ENCODE results near the gene FOXP4. TPM values are rescaled to one million over a fixed set of nuclear protein-coding genes. Genes with fewer than 3 reads are reported as not detected.

The FOXP4 gene
- total RNA-seq, 2 donors from 2014 or later: 8.6 to 10.5 TPM

- DNase-seq (no peak), ATAC-seq (no peak)
- TF ChIP-seq POLR2A (IDR thresholded peaks at IDR 0.05) (no peak), CTCF (IDR thresholded peaks at IDR 0.05) (no peak)
- H3K27me3 ChIP-seq: no peaks in the 10 kb centered on the region
- no peak overlapping the region for H3K4me3 ChIP-seq
- H3K27ac ChIP-seq: no peak overlapping the region
- H3K36me3 ChIP-seq (replicated peaks in 1 of 2; ENCODE audit: insufficient read depth in 1 of 2, low read depth in 2 of 2): no peaks in the 10 kb centered on the region
- no peaks in the 10 kb centered on the region for H3K9me3 ChIP-seq
- 84 to 92% methylated on average over 7 of the region's 7 CpGs for WGBS, 2 donors
- intact Hi-C loops (cut with DNase I): no loop called here
- H3K4me1 ChIP-seq: no peaks in the 10 kb centered on the region
Observed at GRCh38 chr6:41511443-41512060, 34.6 kb upstream of the FOXP4 start.

DNA sequence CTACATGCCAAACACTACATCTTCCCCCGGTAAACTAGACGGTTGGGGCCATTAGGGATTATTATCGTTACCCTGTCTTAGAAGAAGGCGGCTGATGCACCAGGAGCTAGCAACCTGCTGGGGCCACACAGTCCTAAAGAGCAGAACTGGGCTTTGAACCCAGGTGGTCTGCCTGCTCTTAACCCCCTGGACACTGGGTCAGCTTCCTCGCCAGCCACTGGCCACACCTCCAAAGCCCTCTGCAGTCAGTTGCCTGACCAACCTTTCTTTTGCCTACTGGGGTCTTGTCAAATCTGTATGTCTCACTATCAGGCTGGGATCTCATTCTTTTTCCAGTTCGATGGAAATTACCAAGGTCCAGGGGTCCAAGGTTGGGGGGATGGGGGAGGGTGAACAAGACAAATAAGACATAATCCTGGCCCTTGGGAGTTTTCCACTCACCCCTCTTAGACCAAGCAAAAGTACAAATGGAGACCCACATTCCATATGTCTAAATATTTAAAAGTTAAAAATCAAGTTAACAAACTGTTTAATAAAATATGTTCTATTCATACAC is 34.0 kb upstream of the FOXP4 start:
- Histone ChIP-seq H3K27me3 (no peaks in the 10 kb centered on the region), H3K27ac (no peak overlapping the region), H3K4me3 (no peak overlapping the region), H3K36me3 (replicated peaks in 1 of 2; ENCODE audit: insufficient read depth in 1 of 2, low read depth in 2 of 2) (no peaks in the 10 kb centered on the region), H3K9me3 (no peaks in the 10 kb centered on the region), H3K4me1 (no peaks in the 10 kb centered on the region)
- intact Hi-C loops (cut with DNase I): no loop called here
- no peak for ATAC-seq
- TF ChIP-seq POLR2A (IDR thresholded peaks at IDR 0.05) (no peak), CTCF (IDR thresholded peaks at IDR 0.05) (no peak)
- 90 to 92% methylated on average over 6 of the region's 6 CpGs for WGBS, 2 donors
- no peak for DNase-seq

DNA sequence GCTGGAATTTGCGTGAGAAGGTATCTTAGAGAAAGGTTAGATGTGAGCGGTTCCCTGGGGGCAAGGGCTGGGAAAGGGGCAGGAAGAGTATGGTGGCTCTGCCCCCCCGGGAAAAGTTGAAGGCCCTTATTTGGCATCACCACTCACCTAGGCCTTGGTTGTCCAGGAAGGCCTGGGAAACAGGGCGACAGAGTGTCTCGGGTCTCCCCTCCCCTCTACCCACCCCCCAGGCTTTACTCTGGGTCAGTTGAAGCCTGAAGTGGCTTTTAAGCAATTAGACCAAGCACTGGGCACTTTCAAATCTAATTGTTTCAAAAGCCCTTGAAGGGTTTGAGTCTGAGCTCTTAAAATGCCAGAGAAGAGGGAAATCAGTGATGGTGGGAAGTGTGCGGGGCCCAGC is 30.2 kb upstream of the FOXP4 start:
- no peak for DNase-seq
- H3K4me1 ChIP-seq: peaks cover 13% of the 10 kb centered on the region
- no peaks in the 10 kb centered on the region for H3K36me3 ChIP-seq (replicated peaks in 1 of 2; ENCODE audit: insufficient read depth in 1 of 2, low read depth in 2 of 2)
- H3K9me3 ChIP-seq: no peaks in the 10 kb centered on the region
- intact Hi-C loops (cut with DNase I): no loop called here
- no peak for ATAC-seq
- 83 to 92% methylated on average over 5 to 6 of the region's 6 CpGs for WGBS, 2 donors
- no peaks in the 10 kb centered on the region for H3K27me3 ChIP-seq
- H3K27ac ChIP-seq: no peak overlapping the region
- H3K4me3 ChIP-seq: no peak overlapping the region
- TF ChIP-seq CTCF (IDR thresholded peaks at IDR 0.05): no peak
- TF ChIP-seq POLR2A (IDR thresholded peaks at IDR 0.05): no peak

GRCh38 chr6:41518118-41518517 is 28.1 kb upstream of the FOXP4 start:
- no peaks in the 10 kb centered on the region for H3K9me3 ChIP-seq
- H3K36me3 ChIP-seq (replicated peaks in 1 of 2; ENCODE audit: insufficient read depth in 1 of 2, low read depth in 2 of 2): no peaks in the 10 kb centered on the region
- DNase-seq: peak in 1 of 4 donors; percentile 43
- ATAC-seq: no peak
- H3K27ac ChIP-seq: no peak overlapping the region
- 80 to 86% methylated on average over 7 of the region's 7 CpGs for WGBS, 2 donors
- peaks cover 13% of the 10 kb centered on the region for H3K4me1 ChIP-seq
- no peak overlapping the region for H3K4me3 ChIP-seq
- H3K27me3 ChIP-seq: no peaks in the 10 kb centered on the region
- no peak for TF ChIP-seq POLR2A (IDR thresholded peaks at IDR 0.05)
- TF ChIP-seq CTCF (IDR thresholded peaks at IDR 0.05): no peak
- intact Hi-C loops (cut with DNase I): no loop called here

DNA sequence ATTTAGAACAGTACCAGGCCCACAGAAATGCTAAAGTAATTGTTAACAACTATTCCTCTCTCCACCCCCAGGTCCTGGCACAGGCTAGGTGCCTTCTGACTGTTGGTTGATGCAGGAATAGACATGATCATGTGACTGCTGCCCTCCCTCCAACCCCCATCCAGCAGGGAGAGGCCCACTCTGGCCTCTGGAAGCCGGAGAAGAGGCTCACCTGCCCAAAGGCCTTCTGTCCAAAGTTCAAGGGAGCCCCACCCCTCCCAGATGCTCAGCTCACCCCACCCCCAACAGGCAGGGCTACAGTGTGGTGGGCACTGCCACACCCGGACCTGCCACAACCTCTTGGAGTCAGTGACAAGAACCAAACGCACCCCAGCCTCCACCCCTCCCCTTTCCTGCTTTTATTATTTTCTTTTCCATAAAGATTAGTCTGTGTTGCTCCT is 26.9 kb upstream of the FOXP4 start:
- Histone ChIP-seq H3K9me3 (no peaks in the 10 kb centered on the region), H3K4me1 (peaks cover 13% of the 10 kb centered on the region), H3K36me3 (replicated peaks in 1 of 2; ENCODE audit: insufficient read depth in 1 of 2, low read depth in 2 of 2) (no peaks in the 10 kb centered on the region), H3K4me3 (no peak overlapping the region), H3K27me3 (no peaks in the 10 kb centered on the region), H3K27ac (peak overlapping the region in 2 of 4 donors; percentile 20 to 50)
- ATAC-seq (peak; percentile 29), DNase-seq (no peak)
- WGBS, 2 donors: 24 to 27% methylated on average over 2 to 3 of the region's 3 CpGs
- intact Hi-C loops (cut with DNase I): no loop called here
- no peak for TF ChIP-seq CTCF (IDR thresholded peaks at IDR 0.05)
- TF ChIP-seq POLR2A (IDR thresholded peaks at IDR 0.05): no peak

All from body of pancreas (tissue), 4 donors.